ENCODE measurements around the gene TMEM131L. TPM values are rescaled to one million over a fixed set of nuclear protein-coding genes. Genes with fewer than 3 reads are reported as not detected.

TMEM131L gene
- total RNA-seq, 1 experiment from 2014 or later = 19.7 TPM

DNA sequence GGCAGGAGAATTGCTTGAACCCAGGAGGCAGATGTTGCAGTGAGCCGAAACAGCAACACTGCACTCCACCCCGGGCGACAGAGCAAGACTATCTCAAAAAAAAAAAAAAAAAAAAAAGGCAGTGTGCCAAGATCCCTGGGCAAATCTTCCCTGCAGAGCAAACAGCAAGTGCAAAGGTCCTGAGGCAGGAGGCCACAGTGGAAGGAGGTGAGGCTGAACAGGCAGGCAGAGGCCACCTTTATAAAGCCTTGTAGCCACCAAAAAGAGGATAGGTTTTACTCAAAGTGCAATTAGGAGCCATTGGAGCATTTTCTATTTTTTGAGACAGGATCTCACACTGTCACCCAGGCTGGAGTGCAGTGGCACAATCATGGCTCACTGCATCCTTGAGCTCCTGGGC lies 172.8 kb downstream of the TMEM131L start (continued):
- TF ChIP-seq POLR2AphosphoS5 (IDR thresholded peaks at IDR 0.05; ENCODE audit: low read depth, low read length) = no peak

DNA sequence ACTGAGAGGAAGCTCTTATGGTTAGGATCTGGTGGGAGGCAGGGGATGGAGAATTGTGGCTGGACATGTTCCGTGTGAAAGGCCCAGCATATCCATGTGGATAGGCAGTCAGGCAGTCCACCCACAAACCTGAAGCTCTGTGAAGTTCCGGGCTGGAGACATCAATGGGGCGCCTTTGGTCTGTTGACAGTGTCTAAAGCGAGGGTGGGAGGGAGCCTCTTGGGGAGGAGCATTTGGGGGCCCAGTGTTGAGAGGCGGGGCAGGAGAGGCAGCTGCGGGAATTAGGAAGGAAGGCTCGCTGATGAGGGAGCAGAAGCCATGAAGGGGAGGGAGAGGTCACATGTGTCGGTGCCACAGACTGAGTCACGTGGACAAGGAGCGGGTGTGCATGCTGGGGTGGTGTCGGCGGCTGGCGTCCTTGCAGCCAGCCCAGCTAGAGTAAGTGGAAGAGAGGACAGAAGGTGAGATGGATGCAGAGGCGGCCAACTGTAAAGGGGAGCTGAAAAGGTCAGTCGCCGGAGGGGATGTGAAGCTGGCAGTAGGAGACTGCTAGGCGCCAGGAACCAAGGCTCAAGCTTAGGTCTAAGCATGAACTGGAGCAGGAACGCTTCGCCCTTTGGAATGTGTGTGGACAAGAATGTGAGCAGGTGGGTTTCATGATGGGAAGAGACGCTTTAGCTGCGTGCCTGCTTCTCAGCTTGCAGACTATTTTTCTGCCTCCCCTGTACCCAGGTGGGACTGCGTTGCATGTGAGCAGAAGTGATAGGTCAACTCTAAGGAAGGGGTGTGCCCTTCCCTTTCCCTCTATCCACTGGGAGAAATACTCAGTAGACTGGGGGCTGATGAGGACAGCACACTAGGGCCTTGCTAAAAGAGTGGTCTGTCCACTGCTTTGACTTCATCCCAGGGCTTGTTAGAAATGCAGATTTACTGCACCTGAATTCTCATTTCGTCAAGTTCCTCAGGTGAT lies 174.0 kb downstream of the TMEM131L start:
- Histone ChIP-seq H2AFZ (ENCODE audit: low read depth, low read length, poor library complexity, severe bottlenecking) (no peak overlapping the region), H3K4me3 (replicated peaks in 1 of 2; ENCODE audit: low read depth in 1 of 2, low read length in 2 of 2) (no peak overlapping the region), H3K4me2 (ENCODE audit: low read length) (no peak overlapping the region), H3K36me3 (ENCODE audit: control insufficient read depth in 1 of 2, insufficient read depth in 2 of 2, low read length in 2 of 2) (peaks cover 0 to 5% of the 10 kb centered on the region in 2 experiments; a peak in 1 of 4 replicates), H3K4me1 (ENCODE audit: control insufficient read depth in 1 of 2, insufficient read depth in 2 of 2, low read length in 2 of 2) (0 out of 4 replicates have a peak, but pooled peaks cover 0 to 5% of the 10 kb centered on the region in 2 experiments), H3K9ac (ENCODE audit: low read length) (no peak overlapping the region), H3K9me3 (ENCODE audit: control insufficient read depth in 1 of 2, insufficient read depth in 1 of 2, low read depth in 1 of 2, low read length in 2 of 2) (no peaks in the 10 kb centered on the region), H4K20me1 (ENCODE audit: insufficient read depth) (no peaks in the 10 kb centered on the region), H3K9me2 (ENCODE audit: insufficient read depth) (no peaks in the 10 kb centered on the region), H3K27ac (ENCODE audit: low read depth, low read length) (no peak overlapping the region), H3K79me2 (ENCODE audit: insufficient read depth, low read length) (no peaks in the 10 kb centered on the region), H3K27me3 (ENCODE audit: insufficient read depth, low read length) (no peaks in the 10 kb centered on the region)
- intact Hi-C loops (cut with micrococcal nuclease) = no loop called here
- RAD21 ChIA-PET (ENCODE audit: low non-redundant PET in 1 of 2, low total read pairs in 2 of 2, uncharacterized antibody in 2 of 2, unreplicated experiment in 2 of 2) = no interaction called here
- DNase-seq (ENCODE audit: low read depth, low spot score) = no peak
- ATAC-seq = no peak
- no TSS peak for BruUV-seq (replicated peaks)
- POLR2A ChIA-PET = no interaction called here
- TF ChIP-seq EZH2phosphoT487 (IDR thresholded peaks at IDR 0.05; ENCODE audit: borderline replicate concordance) = no peak
- TF ChIP-seq ELF1 (IDR thresholded peaks at IDR 0.05; ENCODE audit: borderline replicate concordance, low read depth) = no peak
- no peak for TF ChIP-seq ZFX (IDR thresholded peaks at IDR 0.05)
- TF ChIP-seq CBX3 (IDR thresholded peaks at IDR 0.05; ENCODE audit: low read depth) = no peak
- no peak for TF ChIP-seq TCF7L2 (IDR thresholded peaks at IDR 0.05; ENCODE audit: borderline replicate concordance, extremely low read depth, insufficient read depth, insufficient read length)
- TF ChIP-seq POLR2A (IDR thresholded peaks at IDR 0.05; ENCODE audit: borderline replicate concordance, extremely low read depth, insufficient read depth, insufficient read length) = no peak
- TF ChIP-seq, protein P1, sequence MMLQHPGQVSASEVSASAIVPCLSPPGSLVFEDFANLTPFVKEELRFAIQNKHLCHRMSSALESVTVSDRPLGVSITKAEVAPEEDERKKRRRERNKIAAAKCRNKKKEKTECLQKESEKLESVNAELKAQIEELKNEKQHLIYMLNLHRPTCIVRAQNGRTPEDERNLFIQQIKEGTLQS (IDR thresholded peaks at IDR 0.05) = no peak
- no peak for TF ChIP-seq POLR2AphosphoS5 (IDR thresholded peaks at IDR 0.05; ENCODE audit: low read depth, low read length)
- TF ChIP-seq SIN3A (IDR thresholded peaks at IDR 0.05; ENCODE audit: low read depth) = no peak
- TF ChIP-seq, protein P2, sequence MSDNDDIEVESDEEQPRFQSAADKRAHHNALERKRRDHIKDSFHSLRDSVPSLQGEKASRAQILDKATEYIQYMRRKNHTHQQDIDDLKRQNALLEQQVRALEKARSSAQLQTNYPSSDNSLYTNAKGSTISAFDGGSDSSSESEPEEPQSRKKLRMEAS (IDR thresholded peaks at IDR 0.05) = no peak
- no peak for TF ChIP-seq YY1 (IDR thresholded peaks at IDR 0.05; ENCODE audit: extremely low read depth, insufficient replicate concordance, low read depth, low read length)
- TF ChIP-seq, protein P3, sequence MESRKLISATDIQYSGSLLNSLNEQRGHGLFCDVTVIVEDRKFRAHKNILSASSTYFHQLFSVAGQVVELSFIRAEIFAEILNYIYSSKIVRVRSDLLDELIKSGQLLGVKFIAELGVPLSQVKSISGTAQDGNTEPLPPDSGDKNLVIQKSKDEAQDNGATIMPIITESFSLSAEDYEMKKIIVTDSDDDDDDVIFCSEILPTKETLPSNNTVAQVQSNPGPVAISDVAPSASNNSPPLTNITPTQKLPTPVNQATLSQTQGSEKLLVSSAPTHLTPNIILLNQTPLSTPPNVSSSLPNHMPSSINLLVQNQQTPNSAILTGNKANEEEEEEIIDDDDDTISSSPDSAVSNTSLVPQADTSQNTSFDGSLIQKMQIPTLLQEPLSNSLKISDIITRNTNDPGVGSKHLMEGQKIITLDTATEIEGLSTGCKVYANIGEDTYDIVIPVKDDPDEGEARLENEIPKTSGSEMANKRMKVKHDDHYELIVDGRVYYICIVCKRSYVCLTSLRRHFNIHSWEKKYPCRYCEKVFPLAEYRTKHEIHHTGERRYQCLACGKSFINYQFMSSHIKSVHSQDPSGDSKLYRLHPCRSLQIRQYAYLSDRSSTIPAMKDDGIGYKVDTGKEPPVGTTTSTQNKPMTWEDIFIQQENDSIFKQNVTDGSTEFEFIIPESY (IDR thresholded peaks at IDR 0.05; ENCODE audit: extremely low read depth, insufficient replicate concordance, low read length) = no peak
- TF ChIP-seq RAD21 (IDR thresholded peaks at IDR 0.05; ENCODE audit: low read depth) = no peak
- TF ChIP-seq, protein P4, sequence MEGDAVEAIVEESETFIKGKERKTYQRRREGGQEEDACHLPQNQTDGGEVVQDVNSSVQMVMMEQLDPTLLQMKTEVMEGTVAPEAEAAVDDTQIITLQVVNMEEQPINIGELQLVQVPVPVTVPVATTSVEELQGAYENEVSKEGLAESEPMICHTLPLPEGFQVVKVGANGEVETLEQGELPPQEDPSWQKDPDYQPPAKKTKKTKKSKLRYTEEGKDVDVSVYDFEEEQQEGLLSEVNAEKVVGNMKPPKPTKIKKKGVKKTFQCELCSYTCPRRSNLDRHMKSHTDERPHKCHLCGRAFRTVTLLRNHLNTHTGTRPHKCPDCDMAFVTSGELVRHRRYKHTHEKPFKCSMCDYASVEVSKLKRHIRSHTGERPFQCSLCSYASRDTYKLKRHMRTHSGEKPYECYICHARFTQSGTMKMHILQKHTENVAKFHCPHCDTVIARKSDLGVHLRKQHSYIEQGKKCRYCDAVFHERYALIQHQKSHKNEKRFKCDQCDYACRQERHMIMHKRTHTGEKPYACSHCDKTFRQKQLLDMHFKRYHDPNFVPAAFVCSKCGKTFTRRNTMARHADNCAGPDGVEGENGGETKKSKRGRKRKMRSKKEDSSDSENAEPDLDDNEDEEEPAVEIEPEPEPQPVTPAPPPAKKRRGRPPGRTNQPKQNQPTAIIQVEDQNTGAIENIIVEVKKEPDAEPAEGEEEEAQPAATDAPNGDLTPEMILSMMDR (IDR thresholded peaks at IDR 0.05 in 2 of 3, conservative IDR thresholded peaks at IDR 0.05 in 1 of 3; ENCODE audit: borderline replicate concordance in 1 of 3, insufficient read depth in 1 of 3, low read depth in 2 of 3, low read length in 2 of 3) = no peak
- TF ChIP-seq SP1 (IDR thresholded peaks at IDR 0.05; ENCODE audit: low read depth) = no peak
- no peak for TF ChIP-seq SRF (IDR thresholded peaks at IDR 0.05; ENCODE audit: low read depth)
- TF ChIP-seq EZH2 (IDR thresholded peaks at IDR 0.05) = no peak
- no peak for TF ChIP-seq JUND (IDR thresholded peaks at IDR 0.05)
- CTCF ChIA-PET = interaction anchor here (1.4 kb wide), 1 partner anchor 110 kb away, joined by 3 read pairs; no protein-coding TSS in a partner anchor
